PFSK-1 (cell line): ENCODE results near the gene THAP11.

Experiments used
- POLR2AphosphoS5 ChIP-seq: IDR thresholded peaks from 2 replicates; pipeline ENCODE4 v1.6.1; 2012; ENCODE audit warnings: low read depth, mild to moderate bottlenecking, control low read depth, low read length, moderate library complexity
- TAF1 ChIP-seq: IDR thresholded peaks from 2 replicates; pipeline ENCODE4 v1.6.1; 2012; ENCODE audit warnings: low read length, control low read depth, borderline replicate concordance; ENCODE audit not compliant: insufficient read depth

DNA sequence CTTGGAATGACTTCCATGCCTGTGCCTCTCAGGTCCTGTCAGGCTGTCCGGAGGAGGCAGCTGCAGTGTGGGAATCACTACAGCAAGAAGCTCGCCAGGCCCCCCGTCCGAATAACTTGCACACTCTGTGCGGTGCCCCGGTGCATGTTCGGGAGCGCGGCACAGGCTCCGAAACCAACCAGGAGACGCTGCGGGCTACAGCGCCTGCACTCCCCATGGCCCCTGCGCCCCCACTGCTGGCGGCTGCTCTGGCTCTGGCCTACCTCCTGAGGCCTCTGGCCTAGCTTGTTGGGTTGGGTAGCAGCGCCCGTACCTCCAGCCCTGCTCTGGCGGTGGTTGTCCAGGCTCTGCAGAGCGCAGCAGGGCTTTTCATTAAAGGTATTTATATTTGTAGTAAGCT, 43.9 kb downstream of the THAP11 start:
- no peak for TF ChIP-seq POLR2AphosphoS5
- no peak for TF ChIP-seq TAF1
